Hepatocyte (in vitro differentiated cells): ENCODE measurements around the gene MUC5B. TPM values are rescaled to one million over a fixed set of nuclear protein-coding genes. Genes with fewer than 3 reads are reported as not detected.
"Not testable (repeated sequence)": the region's sequence is repeated elsewhere in the genome, so short reads cannot be mapped to it uniquely, and the experiment has no call there.

Experiments used
- DNase-seq: peaks from one replicate; pipeline ENCODE4 v3.0.0-alpha.2; 2016; ENCODE audit warnings: low spot score
- H2AFZ ChIP-seq: fragments of 200-600 bp; sonication (generic); 2 replicates; pipeline ENCODE4 v1.6.0; 2016; ENCODE audit warnings: antibody characterized with exemption, mild to moderate bottlenecking
- H3K27ac ChIP-seq: fragments of 200-600 bp; sonication (generic); 2 replicates; pipeline ENCODE4 v1.5.1; 2016; ENCODE audit warnings: mild to moderate bottlenecking
- H3K27me3 ChIP-seq: fragments of 200-600 bp; sonication (generic); 2 replicates; pipeline ENCODE4 v1.6.1; 2016
- H3K36me3 ChIP-seq: fragments of 200-600 bp; sonication (generic); replicated peaks from 2 replicates; pipeline ENCODE4 v1.5.1; 2016; ENCODE audit warnings: low read depth; ENCODE audit not compliant: insufficient read depth
- H3K4me1 ChIP-seq: fragments of 200-600 bp; sonication (generic); 2 replicates; pipeline ENCODE4 v1.5.1; 2016; ENCODE audit warnings: mild to moderate bottlenecking, moderate library complexity; ENCODE audit not compliant: insufficient read depth
- H3K4me2 ChIP-seq: fragments of 200-600 bp; sonication (generic); 2 replicates; pipeline ENCODE4 v1.6.0; 2016
- H3K4me3 ChIP-seq: fragments of 200-600 bp; sonication (generic); 2 replicates; pipeline ENCODE4 v1.5.1; 2016; ENCODE audit warnings: mild to moderate bottlenecking
- H3K79me2 ChIP-seq: fragments of 200-600 bp; sonication (generic); 2 replicates; pipeline ENCODE4 v1.6.0; 2017; ENCODE audit warnings: mild to moderate bottlenecking
- H3K9me2 ChIP-seq: fragments of 200-600 bp; sonication (generic); replicated peaks from 2 replicates; pipeline ENCODE4 v1.6.0; 2017; ENCODE audit warnings: mild to moderate bottlenecking; ENCODE audit not compliant: insufficient read depth
- H3K9me3 ChIP-seq: fragments of 200-600 bp; sonication (generic); 2 replicates; pipeline ENCODE4 v1.5.1; 2016; ENCODE audit warnings: low read depth, mild to moderate bottlenecking
- H4K20me1 ChIP-seq: fragments of 200-600 bp; sonication (generic); 2 replicates; pipeline ENCODE4 v1.6.0; 2016; ENCODE audit warnings: mild to moderate bottlenecking; ENCODE audit not compliant: insufficient read depth, poor library complexity, severe bottlenecking
- CTCF ChIP-seq: fragments of 200-600 bp; sonication (generic); IDR thresholded peaks from 2 replicates; pipeline ENCODE4 v1.5.1; 2016; ENCODE audit warnings: antibody characterized with exemption, mild to moderate bottlenecking; ENCODE audit not compliant: poor library complexity
- EZH2 ChIP-seq: fragments of 200-600 bp; sonication (generic); IDR thresholded peaks from 2 replicates; pipeline ENCODE4 v1.6.1; 2016; ENCODE audit warnings: antibody characterized with exemption, mild to moderate bottlenecking, borderline replicate concordance
- EZH2phosphoT487 ChIP-seq: fragments of 200-600 bp; sonication (generic); IDR thresholded peaks from one replicate; pipeline ENCODE4 v1.6.1; 2018; ENCODE audit warnings: antibody characterized with exemption, mild to moderate bottlenecking, low read depth, moderate library complexity; ENCODE audit not compliant: unreplicated experiment, severe bottlenecking
- WGBS: methylation state at CpG from one replicate; pipeline ENCODE4 v1.1.6; 2016; ENCODE audit warnings: low lambda C conversion rate; ENCODE audit errors: missing lambda C conversion rate; 5-methylcytosine and 5-hydroxymethylcytosine counted together
- polyA plus RNA-seq: library from polyadenylated mRNA; unstranded; fragments of >200 nt; fragmentation: Nextera tagmentation; extraction: Ambion mirVana; gene quantifications from 2 replicates; pipeline ENCODE4 v1.2.1, GENCODE V29; 2016
- total RNA-seq: library from RNA; depleted of rRNA; stranded (reverse); fragments of >200 nt; gene quantifications from 2 replicates; pipeline ENCODE4 v1.2.3, GENCODE V29; 2014

The MUC5B gene
- total and polyA plus RNA-seq, 2 experiments from 2014 or later, result 0.07 to 0.15 TPM

GRCh38 chr11:1180171-1180570, 42.7 kb upstream of the MUC5B start:
- Histone ChIP-seq H3K4me2 (no peak overlapping the region), H3K9me2 (no peaks in the 10 kb centered on the region), H3K79me2 (no peaks in the 10 kb centered on the region), H3K9me3 (no peaks in the 10 kb centered on the region), H3K36me3 (no peaks in the 10 kb centered on the region), H2AFZ (no peak overlapping the region), H4K20me1 (no peaks in the 10 kb centered on the region), H3K4me3 (no peak overlapping the region), H3K27ac (no peak overlapping the region), H3K4me1 (no peaks in the 10 kb centered on the region), H3K27me3 (no peaks in the 10 kb centered on the region)
- TF ChIP-seq CTCF, result no peak
- no peak for TF ChIP-seq EZH2
- no peak for TF ChIP-seq EZH2phosphoT487
- 79% methylated on average over 15 of the region's 15 CpGs for WGBS
- no peak for DNase-seq

GRCh38 chr11:1180947-1181391, 41.9 kb upstream of the MUC5B start:
- H3K79me2 ChIP-seq, result no peaks in the 10 kb centered on the region
- no peaks in the 10 kb centered on the region for H4K20me1 ChIP-seq
- no peak for DNase-seq
- no peak overlapping the region for H3K27ac ChIP-seq
- H3K9me2 ChIP-seq, result no peaks in the 10 kb centered on the region
- H3K36me3 ChIP-seq, result no peaks in the 10 kb centered on the region
- H3K4me3 ChIP-seq, result no peak overlapping the region
- no peaks in the 10 kb centered on the region for H3K27me3 ChIP-seq
- TF ChIP-seq EZH2, result no peak
- TF ChIP-seq CTCF, result no peak
- no peak for TF ChIP-seq EZH2phosphoT487
- no peak overlapping the region for H3K4me2 ChIP-seq
- H3K9me3 ChIP-seq, result no peaks in the 10 kb centered on the region
- no peaks in the 10 kb centered on the region for H3K4me1 ChIP-seq
- H2AFZ ChIP-seq, result no peak overlapping the region
- 93% methylated on average over 20 of the region's 29 CpGs for WGBS

GRCh38 chr11:1181420-1181819, 41.4 kb upstream of the MUC5B start:
- Histone ChIP-seq H3K4me3 (no peak overlapping the region), H2AFZ (no peak overlapping the region), H3K4me1 (no peaks in the 10 kb centered on the region), H3K4me2 (no peak overlapping the region), H3K27me3 (no peaks in the 10 kb centered on the region), H3K36me3 (no peaks in the 10 kb centered on the region), H3K9me2 (no peaks in the 10 kb centered on the region), H3K79me2 (no peaks in the 10 kb centered on the region), H3K9me3 (no peaks in the 10 kb centered on the region), H4K20me1 (no peaks in the 10 kb centered on the region), H3K27ac (no peak overlapping the region)
- TF ChIP-seq CTCF (no peak), EZH2 (no peak), EZH2phosphoT487 (no peak)
- no peak for DNase-seq
- 91% methylated on average over 10 of the region's 10 CpGs for WGBS

GRCh38 chr11:1181853-1182535, 40.9 kb upstream of the MUC5B start:
- Histone ChIP-seq H3K4me3 (no peak overlapping the region), H3K9me2 (no peaks in the 10 kb centered on the region), H3K79me2 (no peaks in the 10 kb centered on the region), H3K4me1 (no peaks in the 10 kb centered on the region), H2AFZ (no peak overlapping the region), H4K20me1 (no peaks in the 10 kb centered on the region), H3K36me3 (no peaks in the 10 kb centered on the region), H3K9me3 (no peaks in the 10 kb centered on the region), H3K4me2 (no peak overlapping the region), H3K27me3 (no peaks in the 10 kb centered on the region), H3K27ac (no peak overlapping the region)
- no peak for TF ChIP-seq EZH2phosphoT487
- TF ChIP-seq CTCF, result no peak
- TF ChIP-seq EZH2, result no peak
- 95% methylated on average over 33 of the region's 41 CpGs for WGBS
- DNase-seq, result no peak

GRCh38 chr11:1184139-1184538, 38.7 kb upstream of the MUC5B start:
- not testable (repeated sequence) for H3K4me2 ChIP-seq, H3K27ac ChIP-seq, H3K27me3 ChIP-seq, DNase-seq, H3K9me2 ChIP-seq, H3K4me1 ChIP-seq, H4K20me1 ChIP-seq, H3K9me3 ChIP-seq, H2AFZ ChIP-seq, H3K36me3 ChIP-seq, H3K4me3 ChIP-seq, H3K79me2 ChIP-seq
- 96% methylated on average over 16 of the region's 22 CpGs for WGBS
